ENCODE results near the gene MOXD1.
"Not testable (repeated sequence)": the region's sequence is repeated elsewhere in the genome, so short reads cannot be mapped to it uniquely, and the experiment has no call there.

Gene MOXD1

GRCh38 chr6:132279592-132280139, 121.6 kb downstream of the MOXD1 start:
- DNase-seq, result peak; percentile 80 to 90 (median 83)

- no peak for DNase-seq
Observed at GRCh38 chr6:132275066-132275970, 126.0 kb downstream of the MOXD1 start.

GRCh38 chr6:132272776-132273175, 128.5 kb downstream of the MOXD1 start:
- DNase-seq, result no peak

- no peak for DNase-seq
Observed at GRCh38 chr6:132270726-132271402, 130.4 kb downstream of the MOXD1 start.

GRCh38 chr6:132268666-132269065, 132.6 kb downstream of the MOXD1 start:
- not testable (repeated sequence) for DNase-seq

GRCh38 chr6:132268209-132268608, 133.1 kb downstream of the MOXD1 start:
- DNase-seq, result no peak

GRCh38 chr6:132265451-132266097, 135.7 kb downstream of the MOXD1 start:
- no peak for DNase-seq

GRCh38 chr6:132264021-132264500, 137.2 kb downstream of the MOXD1 start:
- no peak for DNase-seq

GRCh38 chr6:132261354-132261753, 139.9 kb downstream of the MOXD1 start:
- DNase-seq, result no peak

- DNase-seq, result no peak
Observed at GRCh38 chr6:132259070-132259469, 142.2 kb downstream of the MOXD1 start.

- no peak for DNase-seq
Observed at GRCh38 chr6:132257561-132257960, 143.7 kb downstream of the MOXD1 start.

- no peak for DNase-seq
Observed at GRCh38 chr6:132256457-132256856, 144.8 kb downstream of the MOXD1 start.

GRCh38 chr6:132253906-132254305, 147.4 kb downstream of the MOXD1 start:
- no peak for DNase-seq

- DNase-seq, result no peak
Observed at GRCh38 chr6:132253211-132253610, 148.1 kb downstream of the MOXD1 start.

GRCh38 chr6:132252113-132252512, 149.2 kb downstream of the MOXD1 start:
- no peak for DNase-seq

- no peak for DNase-seq
Observed at GRCh38 chr6:132251711-132252110, 149.6 kb downstream of the MOXD1 start.

GRCh38 chr6:132247381-132248159, 153.7 kb downstream of the MOXD1 start:
- no peak for DNase-seq

GRCh38 chr6:132246632-132247270, 154.5 kb downstream of the MOXD1 start:
- DNase-seq, result no peak

GRCh38 chr6:132246120-132246617, 155.1 kb downstream of the MOXD1 start:
- no peak for DNase-seq
